Embryonic facial prominence (tissue), 1 donor: ENCODE measurements around the gene FBXO41.
"Not testable (repeated sequence)": the region's sequence is repeated elsewhere in the genome, so short reads cannot be mapped to it uniquely, and the experiment has no call there.

Experiments used
- DNase-seq: peaks from one replicate; pipeline ENCODE4 v3.0.0-alpha.2; 2016; ENCODE audit errors: extremely low spot score

The FBXO41 gene

DNA sequence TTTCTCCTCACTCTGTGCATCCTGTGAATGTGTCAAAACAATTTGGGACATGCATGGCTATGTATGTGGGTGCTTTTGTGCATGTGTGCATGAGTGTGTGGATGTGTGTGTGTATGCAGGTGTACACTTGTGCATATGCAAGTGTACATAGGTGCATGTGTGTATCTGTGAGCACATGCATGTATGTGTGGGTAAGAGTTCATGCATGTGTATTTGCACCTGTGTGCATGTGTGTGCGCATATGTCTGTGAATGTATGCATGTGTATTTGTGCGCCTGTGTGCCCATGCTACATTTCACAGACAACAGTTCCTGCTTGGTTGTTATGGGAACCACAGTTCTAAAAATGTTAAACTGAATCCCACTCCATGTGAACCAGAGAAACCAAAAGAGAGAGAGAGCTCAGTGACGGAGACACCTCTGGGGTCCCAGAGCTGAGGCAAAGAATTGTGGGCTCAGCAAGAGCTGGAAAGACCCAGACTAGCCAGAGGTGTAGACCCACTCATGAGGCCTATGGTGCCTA lies 1.9 kb upstream of the FBXO41 start:
- no peak for DNase-seq

DNA sequence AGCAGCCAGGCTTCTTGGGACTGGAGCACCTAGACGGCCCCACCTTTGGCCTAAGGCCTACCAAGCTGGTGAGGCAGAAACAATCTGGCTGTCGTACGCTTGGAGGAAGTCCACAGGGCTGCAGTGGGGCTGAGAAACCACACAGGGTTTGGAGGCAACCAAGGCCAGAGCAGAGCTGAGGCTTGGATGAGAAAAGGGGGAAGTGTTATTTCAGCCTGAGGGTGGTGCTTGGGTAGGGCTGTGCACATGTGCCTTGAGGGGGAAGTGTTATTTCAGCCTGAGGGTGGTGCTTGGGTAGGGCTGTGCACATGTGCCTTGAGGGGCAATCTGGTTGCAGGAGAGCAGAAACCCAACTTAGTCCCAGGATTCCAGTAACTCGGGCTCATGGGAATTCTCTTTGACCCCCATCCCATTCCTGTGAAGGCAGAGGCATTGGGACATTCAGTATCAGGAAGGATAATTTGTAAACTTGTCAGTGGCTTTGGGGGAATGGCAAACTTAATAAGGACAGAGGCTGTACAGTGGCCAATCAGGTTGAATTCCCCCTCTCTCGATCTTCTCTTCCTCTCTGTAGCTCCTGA lies 971 bp upstream of the FBXO41 start:
- DNase-seq: no peak

DNA sequence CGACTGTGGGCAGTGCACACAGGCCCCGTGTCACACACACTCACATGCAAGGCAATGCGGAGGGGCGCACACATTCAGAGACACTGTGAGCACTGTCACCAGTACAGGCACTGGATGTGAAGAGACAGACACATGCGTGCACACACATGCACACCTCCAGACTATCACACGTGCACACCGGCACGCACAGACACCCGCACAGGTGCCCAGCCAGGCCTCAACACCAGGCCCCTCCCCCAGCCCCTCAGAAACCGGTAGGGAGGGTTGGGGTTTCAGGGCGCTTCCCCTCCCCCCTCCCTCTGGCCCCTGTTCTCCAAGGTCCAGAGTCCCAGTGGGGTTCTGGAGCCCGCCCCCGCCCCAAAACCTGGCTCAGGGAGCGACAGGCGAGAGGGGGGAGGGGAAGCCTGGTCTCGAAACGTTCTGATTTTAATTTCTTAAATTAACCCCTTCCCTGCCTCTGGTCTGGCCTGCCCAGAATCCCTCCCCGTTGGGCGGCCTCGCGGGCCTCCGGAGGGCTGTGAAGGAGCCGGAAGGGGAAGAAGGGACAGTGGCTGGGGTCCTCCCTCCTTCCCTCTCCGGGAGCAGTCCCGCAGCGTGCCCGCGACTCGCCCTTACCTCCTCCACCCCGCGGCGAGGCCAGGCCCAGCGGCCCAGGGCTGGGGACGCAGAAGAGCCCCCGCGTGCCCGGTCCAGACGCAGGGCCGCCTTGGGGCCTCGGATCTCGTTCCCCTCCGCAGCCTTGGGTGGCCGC lies 558 bp downstream of the FBXO41 start:
- DNase-seq: no peak

- no peak for DNase-seq
Observed at GRCh38 chr2:73282924-73283544, 1.2 kb downstream of the FBXO41 start.

GRCh38 chr2:73281244-73281643 lies 3.0 kb downstream of the FBXO41 start:
- DNase-seq: no peak

- no peak for DNase-seq
Observed at GRCh38 chr2:73279852-73280251, 4.4 kb downstream of the FBXO41 start.

- DNase-seq: no peak
Observed at GRCh38 chr2:73272270-73272669, 12.0 kb downstream of the FBXO41 start.

GRCh38 chr2:73269686-73270465 lies 14.4 kb downstream of the FBXO41 start:
- no peak for DNase-seq

GRCh38 chr2:73268830-73269685 lies 15.2 kb downstream of the FBXO41 start:
- DNase-seq: no peak

- no peak for DNase-seq
Observed at GRCh38 chr2:73268366-73268829, 15.9 kb downstream of the FBXO41 start.

DNA sequence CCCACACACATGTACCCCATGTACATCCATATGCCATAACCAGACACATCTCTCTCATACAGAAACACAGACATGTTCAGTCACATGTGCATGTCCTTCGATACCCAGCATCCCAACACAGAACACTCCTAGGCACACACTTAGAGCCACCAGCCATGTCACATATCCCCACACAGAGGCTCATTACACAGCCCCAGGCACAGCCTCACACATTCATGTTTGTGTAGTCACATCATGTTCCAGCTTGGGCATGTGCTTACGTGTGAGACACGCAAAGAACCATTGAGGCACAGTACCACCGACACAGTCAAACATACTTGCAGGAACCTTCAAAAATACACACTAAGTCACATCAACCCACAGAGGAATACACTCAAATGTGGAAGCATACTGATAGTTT lies 17.3 kb downstream of the FBXO41 start:
- no peak for DNase-seq

- no peak for DNase-seq
Observed at GRCh38 chr2:73266061-73266901, 18.0 kb downstream of the FBXO41 start.

GRCh38 chr2:73265298-73266060 lies 18.8 kb downstream of the FBXO41 start:
- DNase-seq: no peak

DNA sequence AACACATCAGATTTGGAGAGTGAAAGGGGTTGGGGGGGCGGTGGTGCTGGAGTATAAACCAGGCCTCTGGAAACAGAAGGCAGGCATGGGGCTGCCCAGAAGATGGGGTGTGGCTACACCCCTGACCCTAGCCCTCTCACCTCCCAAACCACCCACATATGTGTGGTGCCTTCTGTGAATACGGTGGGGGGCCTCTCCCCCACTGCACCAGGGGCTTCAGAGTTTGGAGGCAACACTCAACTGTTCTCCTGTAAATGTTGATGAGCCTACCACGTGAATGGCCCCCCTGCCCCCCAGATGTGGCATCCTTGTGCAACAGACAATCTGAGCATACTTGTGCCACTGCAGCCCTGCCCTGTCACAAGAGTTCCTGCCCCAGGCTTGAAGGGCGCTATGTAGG lies 19.5 kb downstream of the FBXO41 start:
- no peak for DNase-seq

DNA sequence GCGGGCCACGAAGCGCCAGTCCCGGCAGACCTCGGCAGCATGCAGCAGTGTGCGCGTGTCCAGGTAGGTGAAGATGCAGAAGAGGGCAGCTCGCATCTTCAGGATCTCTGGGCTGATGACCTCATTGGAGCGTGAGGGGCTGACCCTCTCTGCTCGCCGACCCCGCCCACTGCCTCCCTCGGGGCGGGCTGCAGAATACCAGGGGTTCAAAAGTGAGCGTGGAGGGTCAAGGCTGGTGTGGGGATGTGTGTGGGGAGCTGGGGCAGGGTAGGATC lies 20.0 kb downstream of the FBXO41 start:
- no peak for DNase-seq

GRCh38 chr2:73263540-73264331 lies 20.5 kb downstream of the FBXO41 start:
- no peak for DNase-seq

- DNase-seq: not testable (repeated sequence)
Observed at GRCh38 chr2:73262691-73263429, 21.4 kb downstream of the FBXO41 start.

- DNase-seq: no peak
Observed at GRCh38 chr2:73262108-73262651, 22.1 kb downstream of the FBXO41 start.
